Uterus (tissue), 4 donors: ENCODE results near the gene STAP2. TPM values are rescaled to one million over a fixed set of nuclear protein-coding genes. Genes with fewer than 3 reads are reported as not detected.

Experiments used
- DNase-seq, 2 donors: peaks; one replicate each; pipeline ENCODE4 v3.0.0-alpha.2; 2019 to 2020
- H3K27ac ChIP-seq, 2 donors: fragments of 200-600 bp; sonication (generic); 1 replicate in 1 of 2; 2 replicates in 1 of 2; pipeline ENCODE4 v1.5.1; 2016 to 2018
- H3K27me3 ChIP-seq, 2 donors: fragments of 200-600 bp; sonication (generic); one replicate each; pipeline ENCODE4 v1.5.1; 2018 to 2019; ENCODE audit warnings: control low read depth in 1 of 2
- H3K36me3 ChIP-seq, 2 donors: fragments of 200-600 bp; sonication (generic); one replicate each; pipeline ENCODE4 v1.5.1; 2019; ENCODE audit warnings: control low read depth in 1 of 2
- H3K4me1 ChIP-seq, 2 donors: fragments of 200-600 bp; sonication (generic); one replicate each; pipeline ENCODE4 v1.5.1; 2018 to 2019; ENCODE audit warnings: control low read depth in 1 of 2
- H3K4me3 ChIP-seq, 2 donors: fragments of 200-600 bp; sonication (generic); 1 replicate in 1 of 2; 2 replicates in 1 of 2; pipeline ENCODE4 v1.5.1; 2018 to 2019; ENCODE audit warnings: mild to moderate bottlenecking in 1 of 2
- H3K9me3 ChIP-seq, 2 donors: fragments of 200-600 bp; sonication (generic); one replicate each; pipeline ENCODE4 v1.5.1; 2019; ENCODE audit warnings: control low read depth in 1 of 2
- POLR2A ChIP-seq, 2 donors: fragments of 450-650 bp; IDR thresholded peaks; one replicate each; pipeline ENCODE4 v1.6.1; 2016; ENCODE audit warnings: antibody characterized with exemption in 2 of 2, mild to moderate bottlenecking in 1 of 2, moderate library complexity in 1 of 2
- intact Hi-C: fragments of 100-400 bp; cut with DNase I; formaldehyde crosslinking; loops from one replicate; pipeline ENCODE4 v1.15.1; 2023; ENCODE audit warnings: low total_unique reads
- total RNA-seq, 4 donors: library from RNA; depleted of rRNA in 3 of 4; stranded (reverse); fragments of >200 nt in 3 of 4; gene quantifications; one replicate each; pipeline versions ENCODE4 v1.1.0 to v1.2.4, GENCODE V29; 2014 to 2023
- TF ChIP-seq, protein P1 (sequence below), 4 experiments: fragments of 200-600 bp in 2 of 4; fragments of 450-650 bp in 2 of 4; sonication (generic) in 2 of 4; IDR thresholded peaks; one replicate each; pipeline ENCODE4 v1.5.1; 2016 to 2019; ENCODE audit warnings: antibody characterized with exemption in 4 of 4, mild to moderate bottlenecking in 2 of 4, moderate library complexity in 1 of 4
- donor health status: DM: yes; HTN: yes; CAD: no.

STAP2 gene
- total RNA-seq, 4 donors from 2014 or later: 0.29 to 9.4 (median 6.2) TPM

DNA sequence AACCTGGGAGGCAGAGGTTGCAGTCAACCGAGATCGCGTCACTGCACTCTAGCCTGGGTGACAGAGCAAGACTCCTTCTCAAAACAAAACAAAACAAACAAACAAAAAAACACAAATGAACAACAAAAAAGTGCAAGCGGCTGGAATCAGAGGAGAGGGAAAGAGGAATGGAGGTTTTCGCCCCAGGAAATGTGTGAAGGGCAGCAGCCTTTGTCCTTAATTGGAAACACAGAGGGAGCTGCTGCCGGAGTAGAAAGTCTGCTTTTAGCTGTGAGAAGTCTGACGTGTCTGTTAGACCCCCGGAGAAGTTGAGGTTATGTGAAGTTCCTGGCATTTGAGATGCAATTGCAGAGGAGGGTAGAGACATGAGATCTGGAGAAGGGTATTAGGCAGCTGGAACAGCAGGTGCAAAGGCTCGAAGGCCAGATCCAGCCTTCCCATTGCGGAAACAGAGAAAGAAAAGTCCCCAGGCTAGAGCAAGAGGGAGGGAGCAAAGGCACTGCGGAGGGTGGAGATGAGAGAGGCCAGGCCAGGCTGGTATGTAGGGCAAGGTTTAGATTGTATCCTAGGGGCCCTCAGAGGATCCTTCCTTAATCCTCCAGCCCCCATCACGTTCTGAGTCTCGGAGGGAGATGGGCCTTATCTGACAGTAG is 36.9 kb downstream of the STAP2 start:
- Histone ChIP-seq H3K27ac (no peak overlapping the region), H3K36me3 (no peaks in the 10 kb centered on the region), H3K9me3 (no peaks in the 10 kb centered on the region), H3K4me3 (no peak overlapping the region), H3K4me1 (no peaks in the 10 kb centered on the region), H3K27me3 (peaks cover 0 to 4% of the 10 kb centered on the region in 2 donors)
- no peak for DNase-seq
- TF ChIP-seq, protein P1, sequence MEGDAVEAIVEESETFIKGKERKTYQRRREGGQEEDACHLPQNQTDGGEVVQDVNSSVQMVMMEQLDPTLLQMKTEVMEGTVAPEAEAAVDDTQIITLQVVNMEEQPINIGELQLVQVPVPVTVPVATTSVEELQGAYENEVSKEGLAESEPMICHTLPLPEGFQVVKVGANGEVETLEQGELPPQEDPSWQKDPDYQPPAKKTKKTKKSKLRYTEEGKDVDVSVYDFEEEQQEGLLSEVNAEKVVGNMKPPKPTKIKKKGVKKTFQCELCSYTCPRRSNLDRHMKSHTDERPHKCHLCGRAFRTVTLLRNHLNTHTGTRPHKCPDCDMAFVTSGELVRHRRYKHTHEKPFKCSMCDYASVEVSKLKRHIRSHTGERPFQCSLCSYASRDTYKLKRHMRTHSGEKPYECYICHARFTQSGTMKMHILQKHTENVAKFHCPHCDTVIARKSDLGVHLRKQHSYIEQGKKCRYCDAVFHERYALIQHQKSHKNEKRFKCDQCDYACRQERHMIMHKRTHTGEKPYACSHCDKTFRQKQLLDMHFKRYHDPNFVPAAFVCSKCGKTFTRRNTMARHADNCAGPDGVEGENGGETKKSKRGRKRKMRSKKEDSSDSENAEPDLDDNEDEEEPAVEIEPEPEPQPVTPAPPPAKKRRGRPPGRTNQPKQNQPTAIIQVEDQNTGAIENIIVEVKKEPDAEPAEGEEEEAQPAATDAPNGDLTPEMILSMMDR (IDR thresholded peaks at IDR 0.05): no peak
- intact Hi-C loops: no loop called here

DNA sequence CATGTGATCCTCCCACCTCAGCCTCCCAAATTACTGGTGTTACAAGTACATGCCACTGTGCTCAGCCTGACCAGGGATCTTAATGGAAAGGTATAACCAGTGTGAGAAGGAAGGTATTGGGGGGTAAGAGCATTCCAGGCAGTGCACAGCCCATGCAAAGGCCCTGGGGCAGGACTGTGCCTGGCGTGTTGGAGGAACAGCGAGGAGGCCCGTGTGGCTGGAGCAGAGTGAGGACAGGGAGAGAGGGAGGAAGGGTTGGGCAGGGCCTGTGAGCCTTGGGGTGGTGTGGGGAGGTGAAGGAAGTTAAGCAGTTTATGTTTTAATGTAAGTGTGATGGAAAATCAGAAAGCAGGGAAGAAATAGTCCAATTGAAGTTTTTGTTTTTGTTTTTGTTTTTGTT is 38.0 kb downstream of the STAP2 start:
- no peaks in the 10 kb centered on the region for H3K4me1 ChIP-seq
- peaks cover 0 to 4% of the 10 kb centered on the region in 2 donors for H3K27me3 ChIP-seq
- no peak for TF ChIP-seq POLR2A (IDR thresholded peaks at IDR 0.05)
- TF ChIP-seq, protein P1 (IDR thresholded peaks at IDR 0.05): no peak
- intact Hi-C loops: no loop called here
- no peaks in the 10 kb centered on the region for H3K36me3 ChIP-seq
- H3K27ac ChIP-seq: no peak overlapping the region
- no peak for DNase-seq
- H3K4me3 ChIP-seq: no peak overlapping the region
- no peaks in the 10 kb centered on the region for H3K9me3 ChIP-seq

GRCh38 chr19:4298810-4299550 is 39.6 kb downstream of the STAP2 start:
- Histone ChIP-seq H3K4me3 (no peak overlapping the region), H3K27me3 (no peaks in the 10 kb centered on the region), H3K36me3 (no peaks in the 10 kb centered on the region), H3K9me3 (no peaks in the 10 kb centered on the region), H3K4me1 (no peaks in the 10 kb centered on the region), H3K27ac (no peak overlapping the region)
- intact Hi-C loops: no loop called here
- no peak for DNase-seq
- no peak for TF ChIP-seq POLR2A (IDR thresholded peaks at IDR 0.05)
- TF ChIP-seq, protein P1 (IDR thresholded peaks at IDR 0.05): no peak

- intact Hi-C loops: no loop called here
- no peak for TF ChIP-seq POLR2A (IDR thresholded peaks at IDR 0.05)
- TF ChIP-seq, protein P1 (IDR thresholded peaks at IDR 0.05): no peak
- H3K9me3 ChIP-seq: no peaks in the 10 kb centered on the region
- no peak for DNase-seq
- no peak overlapping the region for H3K4me3 ChIP-seq
- H3K27ac ChIP-seq: no peak overlapping the region
- no peaks in the 10 kb centered on the region for H3K4me1 ChIP-seq
- H3K27me3 ChIP-seq: no peaks in the 10 kb centered on the region
- H3K36me3 ChIP-seq: no peaks in the 10 kb centered on the region
These were observed 40.5 kb downstream of the STAP2 start for GRCh38 chr19:4297901-4298809.
